ENCODE measurements around the gene POU2F2. TPM values are rescaled to one million over a fixed set of nuclear protein-coding genes. Genes with fewer than 3 reads are reported as not detected.

The POU2F2 gene
- total and polyA plus RNA-seq, 9 donors = 0.52 to 4.3 (median 1.2) TPM; not detected in 1

DNA sequence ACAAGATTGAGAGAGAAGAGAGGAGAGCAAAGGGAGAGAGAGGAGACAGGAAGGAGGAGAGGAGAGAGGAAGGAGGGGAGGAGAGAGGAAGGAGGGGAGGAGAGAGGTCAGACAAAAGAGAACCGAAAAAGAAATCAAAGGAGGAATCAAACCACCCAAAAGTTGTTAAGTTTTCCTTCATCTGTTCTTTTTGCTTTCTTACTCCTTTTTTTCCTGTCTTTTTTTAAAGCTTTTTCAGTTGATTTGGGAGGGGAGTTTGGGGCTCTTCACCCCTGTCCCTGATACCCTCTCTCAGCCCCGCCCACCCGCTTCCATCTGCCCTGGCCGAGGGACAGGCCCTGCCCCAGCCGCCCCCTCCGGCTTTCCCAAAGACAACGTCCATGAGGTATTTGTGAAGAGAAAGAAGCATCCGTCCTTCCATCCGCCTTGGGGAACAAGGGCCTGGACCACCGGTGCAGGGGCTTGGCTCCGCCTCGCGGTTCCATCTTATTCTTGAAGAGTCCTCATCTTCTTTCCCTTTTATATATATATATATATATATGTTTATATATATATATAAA lies 43.0 kb downstream of the POU2F2 start:
- Histone ChIP-seq H3K9me3 (no peaks in the 10 kb centered on the region), H3K4me3 (no peak overlapping the region), H3K36me3 (no peaks in the 10 kb centered on the region), H3K4me1 (ENCODE audit: insufficient read depth) (peaks cover 3% of the 10 kb centered on the region), H3K27me3 (no peaks in the 10 kb centered on the region), H3K27ac (no peak overlapping the region)
- no peak for DNase-seq
- TF ChIP-seq POLR2A (IDR thresholded peaks at IDR 0.05) = no peak
- TF ChIP-seq EP300 (IDR thresholded peaks at IDR 0.05) = no peak
- 73 to 81% (median 79%) methylated on average over 13 of the region's 13 CpGs for WGBS, 3 donors
- intact Hi-C loops (cut with DNase I) = no loop called here

DNA sequence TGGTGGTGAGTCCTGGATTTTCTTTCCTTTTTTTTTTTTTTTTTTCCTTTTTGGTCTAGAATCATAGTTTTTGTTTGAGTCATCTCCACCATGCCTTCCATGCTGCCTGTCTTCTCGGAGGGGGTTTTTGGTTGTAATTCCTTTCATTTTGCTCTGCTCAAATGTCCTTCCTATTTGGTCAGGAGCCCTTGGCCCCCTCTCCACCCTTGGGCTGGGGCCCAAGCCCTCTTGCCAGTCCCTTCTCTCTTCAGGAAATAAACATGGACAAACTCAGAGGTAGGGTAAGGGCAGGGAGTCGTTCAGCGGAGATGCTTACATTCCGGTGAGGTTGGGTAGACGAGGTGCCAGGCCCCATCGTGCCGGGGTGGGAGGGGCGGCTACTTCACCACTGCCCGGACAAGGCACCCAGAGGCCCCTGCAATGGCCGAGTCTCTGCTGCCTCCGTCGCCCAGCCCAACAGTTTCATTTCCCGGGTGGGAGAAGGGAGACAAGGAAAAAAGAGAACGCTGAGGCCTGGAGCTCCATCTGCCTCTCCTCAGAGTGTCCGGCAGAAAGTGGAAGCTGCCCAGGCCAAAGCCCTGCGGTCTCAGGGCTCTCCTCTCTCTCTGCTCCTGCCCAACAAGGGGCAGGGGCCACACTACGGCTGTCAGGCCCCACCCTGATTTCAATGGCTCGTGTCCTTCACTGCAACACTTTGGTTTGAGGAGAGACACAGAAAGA lies 43.6 kb downstream of the POU2F2 start:
- DNase-seq = no peak
- Histone ChIP-seq H3K27ac (no peak overlapping the region), H3K9me3 (no peaks in the 10 kb centered on the region), H3K27me3 (no peaks in the 10 kb centered on the region), H3K36me3 (no peaks in the 10 kb centered on the region), H3K4me3 (no peak overlapping the region), H3K4me1 (ENCODE audit: insufficient read depth) (peaks cover 3% of the 10 kb centered on the region)
- intact Hi-C loops (cut with DNase I) = no loop called here
- TF ChIP-seq, protein P1, sequence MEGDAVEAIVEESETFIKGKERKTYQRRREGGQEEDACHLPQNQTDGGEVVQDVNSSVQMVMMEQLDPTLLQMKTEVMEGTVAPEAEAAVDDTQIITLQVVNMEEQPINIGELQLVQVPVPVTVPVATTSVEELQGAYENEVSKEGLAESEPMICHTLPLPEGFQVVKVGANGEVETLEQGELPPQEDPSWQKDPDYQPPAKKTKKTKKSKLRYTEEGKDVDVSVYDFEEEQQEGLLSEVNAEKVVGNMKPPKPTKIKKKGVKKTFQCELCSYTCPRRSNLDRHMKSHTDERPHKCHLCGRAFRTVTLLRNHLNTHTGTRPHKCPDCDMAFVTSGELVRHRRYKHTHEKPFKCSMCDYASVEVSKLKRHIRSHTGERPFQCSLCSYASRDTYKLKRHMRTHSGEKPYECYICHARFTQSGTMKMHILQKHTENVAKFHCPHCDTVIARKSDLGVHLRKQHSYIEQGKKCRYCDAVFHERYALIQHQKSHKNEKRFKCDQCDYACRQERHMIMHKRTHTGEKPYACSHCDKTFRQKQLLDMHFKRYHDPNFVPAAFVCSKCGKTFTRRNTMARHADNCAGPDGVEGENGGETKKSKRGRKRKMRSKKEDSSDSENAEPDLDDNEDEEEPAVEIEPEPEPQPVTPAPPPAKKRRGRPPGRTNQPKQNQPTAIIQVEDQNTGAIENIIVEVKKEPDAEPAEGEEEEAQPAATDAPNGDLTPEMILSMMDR (IDR thresholded peaks at IDR 0.05) = no peak
- TF ChIP-seq EP300 (IDR thresholded peaks at IDR 0.05) = no peak
- TF ChIP-seq POLR2A (IDR thresholded peaks at IDR 0.05) = no peak
- WGBS, 3 donors = 36 to 45% (median 38%) methylated on average over 18 of the region's 18 CpGs

- WGBS, 3 donors = 23 to 50% (median 24%) methylated on average over 11 of the region's 11 CpGs
- no peaks in the 10 kb centered on the region for H3K27me3 ChIP-seq
- peak overlapping the region in 1 of 2 donors; percentile 27 for H3K27ac ChIP-seq
- no peak overlapping the region for H3K4me3 ChIP-seq
- H3K4me1 ChIP-seq (ENCODE audit: insufficient read depth) = peaks cover 3% of the 10 kb centered on the region
- no peaks in the 10 kb centered on the region for H3K9me3 ChIP-seq
- TF ChIP-seq EP300 (IDR thresholded peaks at IDR 0.05) (no peak), POLR2A (IDR thresholded peaks at IDR 0.05) (no peak)
- TF ChIP-seq, protein P1 (IDR thresholded peaks at IDR 0.05) = no peak
- intact Hi-C loops (cut with DNase I) = no loop called here
- H3K36me3 ChIP-seq = no peaks in the 10 kb centered on the region
- DNase-seq = no peak
These were observed 45.3 kb downstream of the POU2F2 start for GRCh38 chr19:42086770-42087550.

DNA sequence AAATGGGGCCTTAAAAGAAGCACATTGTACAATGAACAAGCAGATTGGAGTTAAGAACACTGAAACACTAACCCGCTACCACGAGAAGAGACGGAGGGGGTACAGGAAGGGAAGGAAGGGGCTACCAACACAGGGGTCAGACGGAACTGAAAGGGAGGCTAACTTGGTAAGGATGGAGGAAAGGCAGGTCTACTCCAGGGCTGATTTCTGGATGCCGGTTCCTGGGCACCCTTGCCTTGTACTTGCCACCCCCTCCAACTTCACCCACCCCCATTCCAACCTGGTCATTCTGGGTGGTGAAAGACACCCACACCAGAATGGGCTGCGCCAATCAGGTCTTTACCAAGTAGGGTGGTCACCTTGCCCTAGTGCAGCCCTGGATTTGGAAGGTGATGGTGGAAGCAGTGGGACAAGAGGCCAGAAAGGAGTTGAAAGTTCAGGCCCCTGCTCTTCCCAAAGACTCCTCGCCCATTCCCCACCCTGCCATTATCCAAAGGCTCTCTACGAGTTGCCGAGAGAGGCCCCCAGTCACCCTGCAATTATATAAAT lies 46.0 kb downstream of the POU2F2 start:
- H3K9me3 ChIP-seq = no peaks in the 10 kb centered on the region
- no peak overlapping the region for H3K4me3 ChIP-seq
- no peaks in the 10 kb centered on the region for H3K36me3 ChIP-seq
- peak overlapping the region in 1 of 2 donors; percentile 16 for H3K27ac ChIP-seq
- WGBS, 3 donors = 80 to 83% (median 81%) methylated on average over 9 of the region's 9 CpGs
- DNase-seq = no peak
- peaks cover 3% of the 10 kb centered on the region for H3K4me1 ChIP-seq (ENCODE audit: insufficient read depth)
- intact Hi-C loops (cut with DNase I) = no loop called here
- H3K27me3 ChIP-seq = no peaks in the 10 kb centered on the region
- TF ChIP-seq POLR2A (IDR thresholded peaks at IDR 0.05) (no peak), EP300 (IDR thresholded peaks at IDR 0.05) (no peak)
- TF ChIP-seq, protein P1 (IDR thresholded peaks at IDR 0.05) = no peak
